OCI-LY1 (cell line): ENCODE data around the gene IFIT3.

Source experiments
- H2AFZ ChIP-seq: fragments of 200-600 bp; sonication (generic), shearing (Covaris generic); 2 replicates; pipeline ENCODE4 v1.6.0; 2014; ENCODE audit warnings: antibody characterized with exemption, mild to moderate bottlenecking, low read length
- H3F3A ChIP-seq: fragments of 200-600 bp; sonication (generic), shearing (Covaris generic); 2 replicates; pipeline ENCODE4 v1.6.0; 2014; ENCODE audit warnings: mild to moderate bottlenecking, antibody characterized with exemption, low read length, moderate library complexity; ENCODE audit not compliant: insufficient read depth
- H3K27ac ChIP-seq: fragments of 200-600 bp; sonication (generic); 2 replicates; pipeline ENCODE4 v1.5.1; 2014; ENCODE audit warnings: low read length, mixed run types, mild to moderate bottlenecking, low read depth; ENCODE audit not compliant: poor library complexity, severe bottlenecking
- H3K27me3 ChIP-seq: fragments of 200-600 bp; sonication (generic); 2 replicates; pipeline ENCODE4 v1.6.0; 2014; ENCODE audit warnings: antibody characterized with exemption, mild to moderate bottlenecking, low read length, moderate library complexity; ENCODE audit not compliant: insufficient read depth
- H3K36me3 ChIP-seq: fragments of 200-600 bp; sonication (generic); 2 replicates; pipeline ENCODE4 v1.6.1; 2014; ENCODE audit warnings: mild to moderate bottlenecking, antibody characterized with exemption, low read length, moderate library complexity, mixed read lengths; ENCODE audit not compliant: insufficient read depth
- H3K4me1 ChIP-seq: fragments of 200-600 bp; sonication (generic); 2 replicates; pipeline ENCODE4 v1.5.1; 2014; ENCODE audit warnings: mild to moderate bottlenecking, low read length, moderate library complexity; ENCODE audit not compliant: insufficient read depth, severe bottlenecking
- H3K4me2 ChIP-seq: fragments of 200-600 bp; sonication (generic), shearing (Covaris generic); 2 replicates; pipeline ENCODE4 v1.6.1; 2014; ENCODE audit warnings: low read length
- H3K4me3 ChIP-seq: fragments of 200-600 bp; sonication (generic); 2 replicates; pipeline ENCODE4 v1.5.1; 2014; ENCODE audit warnings: low read length, low read depth, mild to moderate bottlenecking, mixed read lengths; ENCODE audit not compliant: poor library complexity, severe bottlenecking
- H3K79me2 ChIP-seq: fragments of 200-600 bp; shearing (Covaris generic); 2 replicates; pipeline ENCODE4 v1.6.1; 2016; ENCODE audit warnings: mixed run types, low read length, mixed read lengths; ENCODE audit not compliant: insufficient read depth
- H3K9ac ChIP-seq: fragments of 200-600 bp; sonication (generic), shearing (Covaris generic); 2 replicates; pipeline ENCODE4 v1.6.1; 2014; ENCODE audit warnings: mild to moderate bottlenecking, low read length, mixed read lengths
- H3K9me2 ChIP-seq: fragments of 200-600 bp; sonication (generic), shearing (Covaris generic); 2 replicates; pipeline ENCODE4 v1.6.1; 2014; ENCODE audit warnings: low read depth, mild to moderate bottlenecking, low read length, mixed read lengths
- H3K9me3 ChIP-seq: fragments of 200-600 bp; shearing (Covaris generic); 2 replicates; pipeline ENCODE4 v1.6.1; 2014; ENCODE audit warnings: low read length, mixed read lengths
- H4K20me1 ChIP-seq: fragments of 200-600 bp; sonication (generic), shearing (Covaris generic); 2 replicates; pipeline ENCODE4 v1.6.0; 2016; ENCODE audit warnings: mild to moderate bottlenecking, low read length; ENCODE audit not compliant: insufficient read depth
- CTCF ChIP-seq: fragments of 200-600 bp; sonication (generic), shearing (Covaris generic); IDR thresholded peaks from 2 replicates; pipeline ENCODE4 v1.5.1; 2017; ENCODE audit warnings: mild to moderate bottlenecking, antibody characterized with exemption, low read length, moderate library complexity, mixed read lengths
- EZH2 ChIP-seq: fragments of 200-600 bp; sonication (generic), shearing (Covaris generic); IDR thresholded peaks from 2 replicates; pipeline ENCODE4 v1.8.0; 2017; ENCODE audit warnings: borderline replicate concordance, mixed run types, mild to moderate bottlenecking, antibody characterized with exemption, low read length, moderate library complexity, mixed read lengths

Gene IFIT3

GRCh38 chr10:89294721-89295239, 33.0 kb upstream of the IFIT3 start:
- Histone ChIP-seq H3K9me3 (no peaks in the 10 kb centered on the region), H3F3A (no peaks in the 10 kb centered on the region), H3K27me3 (no peaks in the 10 kb centered on the region), H3K4me2 (no peak overlapping the region), H3K79me2 (no peaks in the 10 kb centered on the region), H3K9me2 (no peaks in the 10 kb centered on the region), H3K36me3 (no peaks in the 10 kb centered on the region), H3K9ac (no peak overlapping the region), H4K20me1 (no peaks in the 10 kb centered on the region), H3K4me3 (no peak overlapping the region), H2AFZ (no peak overlapping the region), H3K4me1 (no peaks in the 10 kb centered on the region), H3K27ac (no peak overlapping the region)
- TF ChIP-seq EZH2 (no peak), CTCF (no peak)

GRCh38 chr10:89295597-89295996, 32.2 kb upstream of the IFIT3 start:
- Histone ChIP-seq H3K4me2 (no peak overlapping the region), H3K27ac (no peak overlapping the region), H3F3A (no peaks in the 10 kb centered on the region), H3K9me3 (no peaks in the 10 kb centered on the region), H3K79me2 (no peaks in the 10 kb centered on the region), H3K27me3 (no peaks in the 10 kb centered on the region), H3K4me1 (no peaks in the 10 kb centered on the region), H3K4me3 (no peak overlapping the region), H4K20me1 (no peaks in the 10 kb centered on the region), H3K9ac (no peak overlapping the region), H3K36me3 (no peaks in the 10 kb centered on the region), H3K9me2 (no peaks in the 10 kb centered on the region), H2AFZ (no peak overlapping the region)
- no peak for TF ChIP-seq EZH2
- TF ChIP-seq CTCF = no peak

GRCh38 chr10:89296220-89296648, 31.6 kb upstream of the IFIT3 start:
- no peak overlapping the region for H3K27ac ChIP-seq
- no peaks in the 10 kb centered on the region for H3K9me3 ChIP-seq
- no peak overlapping the region for H3K4me3 ChIP-seq
- no peaks in the 10 kb centered on the region for H3K79me2 ChIP-seq
- H3K4me2 ChIP-seq = no peak overlapping the region
- no peaks in the 10 kb centered on the region for H3K27me3 ChIP-seq
- H3K4me1 ChIP-seq = peaks cover under 1% of the 10 kb centered on the region
- no peak overlapping the region for H2AFZ ChIP-seq
- H4K20me1 ChIP-seq = no peaks in the 10 kb centered on the region
- no peak for TF ChIP-seq EZH2
- no peak for TF ChIP-seq CTCF
- no peaks in the 10 kb centered on the region for H3K36me3 ChIP-seq
- no peak overlapping the region for H3K9ac ChIP-seq
- H3F3A ChIP-seq = no peaks in the 10 kb centered on the region
- no peaks in the 10 kb centered on the region for H3K9me2 ChIP-seq
